Hepatic stellate cell (primary cell): ENCODE data around the gene GRID2.
"Not testable (repeated sequence)": the region's sequence is repeated elsewhere in the genome, so short reads cannot be mapped to it uniquely, and the experiment has no call there.

Experiments
- DNase-seq: peaks from one replicate; pipeline ENCODE4 v3.0.0; 2011; ENCODE audit warnings: low spot score

The GRID2 gene

GRCh38 chr4:92444143-92444843, 140.5 kb downstream of the GRID2 start:
- not testable (repeated sequence) for DNase-seq

GRCh38 chr4:92445127-92445526, 141.4 kb downstream of the GRID2 start:
- no peak for DNase-seq

- no peak for DNase-seq
Observed at GRCh38 chr4:92447255-92447905, 143.6 kb downstream of the GRID2 start.

- not testable (repeated sequence) for DNase-seq
Observed at GRCh38 chr4:92448176-92448575, 144.4 kb downstream of the GRID2 start.

GRCh38 chr4:92450694-92451093, 146.9 kb downstream of the GRID2 start:
- DNase-seq = no peak

GRCh38 chr4:92451782-92452181, 148.0 kb downstream of the GRID2 start:
- DNase-seq = no peak

- DNase-seq = not testable (repeated sequence)
Observed at GRCh38 chr4:92452383-92452782, 148.6 kb downstream of the GRID2 start.

GRCh38 chr4:92455329-92455839, 151.6 kb downstream of the GRID2 start:
- no peak for DNase-seq

GRCh38 chr4:92455951-92456350, 152.2 kb downstream of the GRID2 start:
- DNase-seq = no peak

- DNase-seq = no peak
Observed at GRCh38 chr4:92461732-92462131, 158.0 kb downstream of the GRID2 start.

- DNase-seq = no peak
Observed at GRCh38 chr4:92477298-92477697, 173.5 kb downstream of the GRID2 start.

GRCh38 chr4:92483341-92483740, 179.6 kb downstream of the GRID2 start:
- DNase-seq = no peak

GRCh38 chr4:92488496-92488895, 184.7 kb downstream of the GRID2 start:
- DNase-seq = no peak

- DNase-seq = no peak
Observed at GRCh38 chr4:92497141-92497540, 193.4 kb downstream of the GRID2 start.

GRCh38 chr4:92501456-92501855, 197.7 kb downstream of the GRID2 start:
- no peak for DNase-seq

GRCh38 chr4:92506933-92507332, 203.2 kb downstream of the GRID2 start:
- no peak for DNase-seq

- DNase-seq = no peak
Observed at GRCh38 chr4:92514627-92515026, 210.9 kb downstream of the GRID2 start.

- no peak for DNase-seq
Observed at GRCh38 chr4:92516450-92516849, 212.7 kb downstream of the GRID2 start.

GRCh38 chr4:92519727-92520126, 216.0 kb downstream of the GRID2 start:
- no peak for DNase-seq

GRCh38 chr4:92520563-92520962, 216.8 kb downstream of the GRID2 start:
- DNase-seq = no peak

- DNase-seq = no peak
Observed at GRCh38 chr4:92521941-92522340, 218.2 kb downstream of the GRID2 start.

GRCh38 chr4:92522356-92522755, 218.6 kb downstream of the GRID2 start:
- no peak for DNase-seq

- DNase-seq = no peak
Observed at GRCh38 chr4:92524131-92524530, 220.4 kb downstream of the GRID2 start.

- no peak for DNase-seq
Observed at GRCh38 chr4:92528541-92528940, 224.8 kb downstream of the GRID2 start.
